Esophagus muscularis mucosa (tissue), 4 donors: ENCODE data around the gene CR1L. TPM values are rescaled to one million over a fixed set of nuclear protein-coding genes. Genes with fewer than 3 reads are reported as not detected.
"Not testable (repeated sequence)": the region's sequence is repeated elsewhere in the genome, so short reads cannot be mapped to it uniquely, and the experiment has no call there.

Source experiments
- DNase-seq: peaks from one replicate; pipeline ENCODE4 v3.0.0-alpha.2; 2017; ENCODE audit errors: extremely low spot score
- H3K27ac ChIP-seq, 4 donors: fragments of 200-600 bp; sonication (generic); replicated peaks in 1 of 4; 1 replicate in 3 of 4; 2 replicates in 1 of 4; pipeline ENCODE4 v1.5.1; 2016 to 2019; ENCODE audit warnings: mild to moderate bottlenecking in 1 of 4
- H3K27me3 ChIP-seq, 4 donors: fragments of 200-600 bp; sonication (generic); one replicate each; pipeline versions ENCODE4 v1.5.1 to v1.6.0; 2016 to 2019
- H3K36me3 ChIP-seq, 4 donors: fragments of 200-600 bp; sonication (generic); one replicate each; pipeline ENCODE4 v1.5.1; 2016 to 2019
- H3K4me1 ChIP-seq, 4 donors: fragments of 200-600 bp; sonication (generic); one replicate each; pipeline ENCODE4 v1.5.1; 2016 to 2019
- H3K4me3 ChIP-seq, 4 donors: fragments of 200-600 bp; sonication (generic); 1 replicate in 2 of 4; 2 replicates in 2 of 4; pipeline ENCODE4 v1.5.1; 2016 to 2019; ENCODE audit warnings: mild to moderate bottlenecking in 4 of 4, moderate library complexity in 1 of 4
- H3K9me3 ChIP-seq, 4 donors: fragments of 200-600 bp; sonication (generic); 1 replicate in 3 of 4; 2 replicates in 1 of 4; pipeline ENCODE4 v1.5.1; 2016 to 2019
- EP300 ChIP-seq: sonication (generic); formaldehyde crosslinking; IDR thresholded peaks from one replicate; pipeline ENCODE4 v1.6.1; 2017; ENCODE audit warnings: antibody characterized with exemption
- POLR2A ChIP-seq: fragments of 450-650 bp; IDR thresholded peaks from one replicate; pipeline ENCODE4 v1.6.1; 2017; ENCODE audit warnings: antibody characterized with exemption, moderate library complexity, mild to moderate bottlenecking, low read depth
- POLR2AphosphoS5 ChIP-seq, 2 donors: sonication (generic); formaldehyde crosslinking; IDR thresholded peaks; one replicate each; pipeline ENCODE4 v1.6.1; 2017; ENCODE audit warnings: antibody characterized with exemption in 2 of 2
- WGBS: methylation state at CpG from one replicate; pipeline ENCODE4 v1.1.5; 2018; 5-methylcytosine and 5-hydroxymethylcytosine counted together
- intact Hi-C: fragments of 100-400 bp; cut with DNase I; formaldehyde crosslinking; loops from one replicate; pipeline ENCODE4 v1.15.1; 2023
- small RNA-seq, 3 donors: library from RNA; depleted of rRNA; stranded (forward); fragments of <200 nt; gene quantifications; one replicate each; pipeline ENCODE3, GENCODE V24; 2016
- total RNA-seq, 4 donors: library from RNA; depleted of rRNA; stranded (reverse); fragments of >200 nt; gene quantifications; one replicate each; pipeline versions ENCODE4 v1.1.0 to v1.2.1, GENCODE V29; 2016
- TF ChIP-seq, protein P1 (sequence below), 3 experiments: fragments of 200-600 bp in 2 of 3; fragments of 450-650 bp in 1 of 3; sonication (generic) in 2 of 3; IDR thresholded peaks; one replicate each; pipeline ENCODE4 v1.5.1; 2017 to 2019; ENCODE audit warnings: antibody characterized with exemption in 3 of 3, mild to moderate bottlenecking in 2 of 3, moderate library complexity in 1 of 3

Gene CR1L
- total RNA-seq, 4 donors from 2014 or later, result not detected

DNA sequence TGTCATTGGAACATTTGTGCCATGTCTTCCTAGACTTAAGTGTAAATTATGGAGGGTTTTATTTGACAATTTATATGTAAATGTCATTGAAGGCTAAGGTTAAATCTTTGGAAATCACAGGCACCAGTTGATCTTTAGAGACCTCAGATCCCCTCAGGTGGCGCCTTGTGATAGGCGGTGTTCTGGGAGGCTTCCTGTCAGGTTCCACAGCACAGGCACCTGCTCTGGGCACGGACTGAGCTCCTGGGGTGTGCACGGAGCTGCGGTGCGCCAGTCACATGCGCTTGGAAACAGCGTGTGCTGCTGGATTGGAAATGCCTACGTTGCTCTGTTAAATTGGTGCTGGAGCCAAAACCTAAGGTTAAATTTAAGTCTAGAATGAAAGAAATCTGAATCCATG lies 119.0 kb downstream of the CR1L start:
- H3K36me3 ChIP-seq, result peaks cover 18 to 86% (median 69%) of the 10 kb centered on the region in 4 donors
- no peak overlapping the region for H3K4me3 ChIP-seq
- no peak for DNase-seq
- intact Hi-C loops, result no loop called here
- H3K4me1 ChIP-seq, result no peaks in the 10 kb centered on the region
- H3K27me3 ChIP-seq, result no peaks in the 10 kb centered on the region
- no peak overlapping the region for H3K27ac ChIP-seq
- TF ChIP-seq EP300 (no peak), POLR2AphosphoS5 (IDR thresholded peaks at IDR 0.05) (no peak), POLR2A (no peak)
- TF ChIP-seq, protein P1, sequence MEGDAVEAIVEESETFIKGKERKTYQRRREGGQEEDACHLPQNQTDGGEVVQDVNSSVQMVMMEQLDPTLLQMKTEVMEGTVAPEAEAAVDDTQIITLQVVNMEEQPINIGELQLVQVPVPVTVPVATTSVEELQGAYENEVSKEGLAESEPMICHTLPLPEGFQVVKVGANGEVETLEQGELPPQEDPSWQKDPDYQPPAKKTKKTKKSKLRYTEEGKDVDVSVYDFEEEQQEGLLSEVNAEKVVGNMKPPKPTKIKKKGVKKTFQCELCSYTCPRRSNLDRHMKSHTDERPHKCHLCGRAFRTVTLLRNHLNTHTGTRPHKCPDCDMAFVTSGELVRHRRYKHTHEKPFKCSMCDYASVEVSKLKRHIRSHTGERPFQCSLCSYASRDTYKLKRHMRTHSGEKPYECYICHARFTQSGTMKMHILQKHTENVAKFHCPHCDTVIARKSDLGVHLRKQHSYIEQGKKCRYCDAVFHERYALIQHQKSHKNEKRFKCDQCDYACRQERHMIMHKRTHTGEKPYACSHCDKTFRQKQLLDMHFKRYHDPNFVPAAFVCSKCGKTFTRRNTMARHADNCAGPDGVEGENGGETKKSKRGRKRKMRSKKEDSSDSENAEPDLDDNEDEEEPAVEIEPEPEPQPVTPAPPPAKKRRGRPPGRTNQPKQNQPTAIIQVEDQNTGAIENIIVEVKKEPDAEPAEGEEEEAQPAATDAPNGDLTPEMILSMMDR (IDR thresholded peaks at IDR 0.05), result no peak
- no peaks in the 10 kb centered on the region for H3K9me3 ChIP-seq
- WGBS, result 83% methylated on average over 9 of the region's 9 CpGs

DNA sequence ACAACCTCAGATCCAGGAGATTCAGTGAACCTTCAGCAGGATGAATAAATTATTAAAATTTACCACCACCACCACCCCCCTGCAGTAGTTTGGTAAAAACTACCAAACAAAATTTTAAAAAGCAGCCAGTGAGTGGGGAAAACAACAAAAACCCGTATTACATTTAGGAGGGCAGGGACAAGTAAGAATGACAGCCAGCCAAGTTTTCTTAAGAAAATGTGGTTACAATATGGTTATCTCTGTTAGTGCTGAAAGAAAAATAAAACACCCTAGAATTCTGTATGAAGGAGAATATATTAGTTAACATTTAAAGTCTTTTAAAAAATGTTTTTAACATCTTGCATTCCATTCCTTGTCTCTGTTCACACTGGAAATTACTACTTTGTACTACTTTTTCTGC lies 121.6 kb downstream of the CR1L start:
- H3K36me3 ChIP-seq, result peaks cover 9 to 86% (median 54%) of the 10 kb centered on the region in 4 donors
- no peak for TF ChIP-seq EP300
- TF ChIP-seq, protein P1 (IDR thresholded peaks at IDR 0.05), result no peak
- TF ChIP-seq POLR2AphosphoS5 (IDR thresholded peaks at IDR 0.05), result no peak
- no peak for TF ChIP-seq POLR2A
- 84% methylated on average over 1 of the region's 1 CpG for WGBS
- H3K4me1 ChIP-seq, result no peaks in the 10 kb centered on the region
- H3K4me3 ChIP-seq, result no peak overlapping the region
- intact Hi-C loops, result no loop called here
- no peaks in the 10 kb centered on the region for H3K27me3 ChIP-seq
- no peak for DNase-seq
- H3K9me3 ChIP-seq, result peaks cover 0 to 1% (median 0%) of the 10 kb centered on the region in 4 donors
- H3K27ac ChIP-seq, result no peak overlapping the region

DNA sequence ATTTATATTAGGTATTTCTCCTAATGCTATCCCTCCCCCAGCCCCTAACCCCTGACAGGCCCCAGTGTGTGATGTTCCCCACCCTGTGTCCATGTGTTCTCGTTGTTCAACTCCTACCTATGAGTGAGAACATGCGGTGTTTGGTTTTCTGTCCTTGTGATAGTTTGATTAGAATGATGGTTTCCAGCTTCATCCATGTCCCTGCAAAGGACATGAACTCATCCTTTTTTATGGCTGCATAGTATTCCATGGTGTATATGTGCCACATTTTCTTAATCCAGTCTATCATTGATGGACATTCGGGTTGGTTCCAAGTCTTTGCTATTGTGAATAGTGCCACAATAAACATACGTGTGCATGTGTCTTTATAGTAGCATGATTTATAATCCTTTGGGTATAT lies 125.6 kb downstream of the CR1L start:
- WGBS, result 98% methylated on average over 4 of the region's 4 CpGs
- H3K4me1 ChIP-seq, H3K9me3 ChIP-seq, DNase-seq, H3K27ac ChIP-seq, H3K27me3 ChIP-seq, H3K4me3 ChIP-seq, intact Hi-C loops: not testable (repeated sequence)
- peaks cover 0 to 77% (median 30%) of the 10 kb centered on the region in 4 donors for H3K36me3 ChIP-seq

Small RNA genes lying within 50 kb of the gene (small RNA-seq; reads per million reads assigned to genes)
- gene RNA5SP534, result 0 reads per million in 3 donors

Other genes starting within 250 kb of the CR1L start
- under 1 TPM in 2 of 4 donors, not detected in 2; 0.06 to 0.33 TPM for gene CR2, start 190.8 kb upstream of the CR1L start, total RNA-seq
- gene CR1, start 149.0 kb upstream of the CR1L start, total RNA-seq, result 10 to 100 TPM in 1 of 4 donors, 1 to 10 TPM in 2, under 1 TPM in 1; 0.92 to 12.1 (median 2.6) TPM
- 10 to 100 TPM; 65.6 to 86.4 (median 69.2) TPM for gene CD46, start 106.9 kb downstream of the CR1L start, total RNA-seq